GM19238 (cell line): ENCODE data around the gene PSMD13.

Source experiments
- DNase-seq: peaks from one replicate; pipeline ENCODE4 v3.0.0; 2011; ENCODE audit warnings: low spot score; ENCODE audit not compliant: insufficient read length

Gene PSMD13

DNA sequence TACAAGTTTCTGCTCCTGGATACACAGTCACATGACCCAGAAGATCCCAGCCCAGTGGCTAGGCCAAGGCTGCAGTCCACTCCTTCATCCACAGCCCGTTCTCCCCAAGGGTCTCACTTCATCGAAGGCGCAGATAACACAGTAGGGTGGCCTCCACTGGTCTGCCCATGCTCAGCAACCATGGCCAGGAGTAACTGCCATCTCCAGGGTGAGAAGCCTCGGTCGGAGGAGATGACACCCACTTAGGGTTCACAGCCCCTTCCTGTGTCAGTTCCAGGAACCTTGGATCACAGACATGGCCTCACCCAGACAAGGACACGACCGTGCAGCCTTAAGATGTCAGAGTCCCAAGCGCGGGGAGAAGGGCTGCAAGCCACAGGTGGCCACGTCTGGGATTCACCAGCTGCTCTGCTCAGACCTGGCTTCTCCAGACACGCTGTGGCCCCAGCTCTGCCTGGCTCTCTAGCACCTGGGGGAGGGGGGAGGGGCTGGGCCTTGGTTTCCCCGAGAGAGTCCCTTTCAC lies 32.1 kb upstream of the PSMD13 start:
- no peak for DNase-seq

GRCh38 chr11:205221-206001 lies 31.4 kb upstream of the PSMD13 start:
- no peak for DNase-seq

DNA sequence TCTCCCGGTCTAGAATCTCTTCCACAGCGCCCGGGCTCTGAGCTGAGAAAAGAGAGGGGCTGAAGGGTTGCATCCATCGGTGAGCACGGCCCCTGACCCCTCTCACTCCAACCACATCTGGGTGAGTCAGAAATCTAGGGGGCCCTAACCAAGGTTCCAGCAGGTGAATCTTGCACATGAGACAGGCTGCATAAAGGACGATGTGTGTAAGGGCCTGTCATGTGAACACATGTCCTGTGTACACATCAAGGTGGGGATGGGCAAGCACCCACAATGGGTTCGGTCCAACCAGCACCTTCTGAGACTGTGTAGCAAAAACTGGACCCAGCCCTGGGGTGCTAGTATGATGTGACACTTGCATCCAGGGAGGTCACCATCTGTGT lies 30.8 kb upstream of the PSMD13 start:
- DNase-seq: no peak

DNA sequence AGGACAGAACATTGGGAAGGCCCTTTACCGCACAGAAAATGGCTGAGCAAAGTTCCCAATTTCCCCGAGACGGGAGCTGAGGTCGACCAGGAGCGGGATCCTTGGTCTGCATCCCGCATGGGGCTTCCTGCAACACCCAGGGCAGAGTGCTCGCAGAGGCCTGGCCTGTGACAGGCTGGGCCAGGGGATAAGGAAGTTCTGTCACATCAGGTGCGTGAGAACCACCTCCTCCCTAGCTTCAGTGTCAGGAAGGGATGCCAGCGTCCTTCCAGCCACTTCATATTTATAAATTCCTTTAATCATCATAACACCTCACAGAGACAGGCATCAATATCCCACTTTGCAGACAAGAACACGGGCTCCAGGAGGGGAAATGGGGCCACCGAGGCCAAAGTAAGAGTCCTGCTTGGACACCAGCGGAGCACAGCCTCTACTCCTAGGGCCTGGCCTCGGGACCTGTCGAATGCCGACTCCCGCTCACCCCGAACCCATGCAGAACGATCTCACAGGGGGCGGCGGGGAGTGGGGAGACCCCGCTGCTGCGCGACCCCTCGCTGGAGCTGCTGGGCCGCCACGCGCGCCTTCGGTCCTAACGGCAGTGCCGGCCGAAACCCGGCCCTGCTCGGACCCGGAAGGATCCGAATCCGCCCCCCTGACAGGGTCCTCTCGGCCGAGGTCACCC lies 30.1 kb upstream of the PSMD13 start:
- peak; percentile 40 for DNase-seq

- peak; percentile 96 for DNase-seq
Measured at GRCh38 chr11:207208-207862, 29.4 kb upstream of the PSMD13 start, which contains the start of the genes BET1L and RIC8A. BET1L (minus strand) TSS chr11:207399; CDS start chr11:207321, 78 bp downstream. RIC8A (plus strand) TSS chr11:207708; CDS start chr11:208855, 1,147 bp downstream.

DNA sequence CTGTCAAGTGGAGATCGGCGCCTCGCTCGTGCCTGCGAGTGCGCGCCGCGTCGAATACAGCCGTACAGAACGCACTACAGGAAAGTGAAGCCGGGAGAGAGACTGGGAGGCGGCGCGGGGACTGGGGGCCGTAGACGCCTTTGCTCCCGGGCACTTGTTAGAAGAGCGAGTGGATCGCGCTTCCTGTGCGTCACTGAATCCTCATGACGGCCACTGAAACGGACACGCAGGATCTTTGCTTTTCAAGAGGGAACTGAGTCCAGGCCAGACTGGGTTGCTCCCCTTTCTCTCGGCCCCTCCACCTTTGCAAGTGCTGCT lies 29.0 kb upstream of the PSMD13 start:
- peak; percentile 23 for DNase-seq

- DNase-seq: peak; percentile 90
Measured at GRCh38 chr11:208181-208916, 28.4 kb upstream of the PSMD13 start.

DNA sequence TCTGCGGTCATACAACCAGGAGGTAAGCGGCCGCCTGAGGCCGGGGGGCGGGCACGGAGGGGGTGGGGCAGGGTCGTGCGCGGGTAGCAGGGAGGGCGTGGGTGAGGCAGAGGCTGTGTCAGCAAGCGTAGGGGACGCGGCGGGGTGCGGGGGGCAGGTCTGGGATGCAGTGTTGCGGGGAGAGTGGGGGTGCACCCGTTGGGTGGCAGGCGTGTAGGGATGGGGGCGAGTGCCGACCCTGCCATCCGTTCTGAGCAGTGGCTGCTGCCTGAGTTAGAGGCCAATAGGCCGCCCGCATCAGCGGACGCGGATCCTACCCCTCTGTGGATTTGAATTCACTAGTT lies 27.9 kb upstream of the PSMD13 start:
- no peak for DNase-seq

DNA sequence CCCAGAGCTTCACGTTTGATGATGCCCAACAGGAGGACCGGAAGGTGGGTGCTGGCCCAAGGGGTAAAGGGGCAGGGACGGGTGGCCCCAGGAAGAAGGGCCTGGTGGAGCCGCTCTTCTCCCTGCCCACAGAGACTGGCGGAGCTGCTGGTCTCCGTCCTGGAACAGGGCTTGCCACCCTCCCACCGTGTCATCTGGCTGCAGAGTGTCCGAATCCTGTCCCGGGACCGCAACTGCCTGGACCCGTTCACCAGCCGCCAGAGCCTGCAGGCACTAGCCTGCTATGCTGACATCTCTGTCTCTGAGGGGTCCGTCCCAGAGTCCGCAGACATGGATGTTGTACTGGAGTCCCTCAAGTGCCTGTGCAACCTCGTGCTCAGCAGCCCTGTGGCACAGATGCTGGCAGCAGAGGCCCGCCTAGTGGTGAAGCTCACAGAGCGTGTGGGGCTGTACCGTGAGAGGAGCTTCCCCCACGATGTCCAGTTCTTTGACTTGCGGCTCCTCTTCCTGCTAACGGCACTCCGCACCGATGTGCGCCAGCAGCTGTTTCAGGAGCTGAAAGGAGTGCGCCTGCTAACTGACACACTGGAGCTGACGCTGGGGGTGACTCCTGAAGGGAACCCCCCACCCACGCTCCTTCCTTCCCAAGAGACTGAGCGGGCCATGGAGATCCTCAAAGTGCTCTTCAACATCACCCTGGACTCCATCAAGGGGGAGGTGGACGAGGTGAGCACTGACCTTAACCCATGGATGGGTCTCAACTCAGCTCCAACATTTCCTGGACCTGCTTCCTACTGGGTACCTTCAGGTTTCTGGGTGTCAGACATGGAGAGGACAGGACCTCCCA lies 27.3 kb upstream of the PSMD13 start:
- no peak for DNase-seq

DNA sequence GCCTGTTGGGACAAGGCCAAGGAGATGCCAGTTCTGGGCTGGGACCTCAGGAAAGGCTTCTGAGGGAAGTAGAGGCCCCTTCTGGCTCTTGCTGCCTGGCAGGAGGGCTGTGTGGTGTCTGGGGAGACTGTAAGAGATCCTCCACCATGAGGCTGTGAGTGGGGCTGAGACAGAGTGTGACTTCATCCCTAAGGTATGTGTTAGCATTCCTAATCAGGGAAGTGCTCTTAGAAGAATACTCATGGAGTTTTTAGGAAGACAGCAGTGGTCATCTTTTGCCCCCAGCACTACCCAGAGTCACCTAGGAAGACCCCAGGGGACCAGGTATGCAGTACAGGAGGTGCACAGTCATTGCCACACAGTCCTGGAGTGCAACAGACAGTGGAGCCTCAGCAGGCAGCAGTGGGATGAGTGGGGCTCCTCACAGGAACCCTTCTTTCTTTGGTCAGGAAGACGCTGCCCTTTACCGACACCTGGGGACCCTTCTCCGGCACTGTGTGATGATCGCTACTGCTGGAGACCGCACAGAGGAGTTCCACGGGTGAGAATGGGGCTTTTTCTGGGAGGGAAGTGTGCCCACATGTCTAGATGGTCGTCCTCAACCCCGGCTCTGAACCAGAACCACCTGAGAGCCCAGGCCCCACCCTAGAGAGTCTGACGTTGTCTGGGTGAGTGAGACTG lies 26.5 kb upstream of the PSMD13 start:
- no peak for DNase-seq

DNA sequence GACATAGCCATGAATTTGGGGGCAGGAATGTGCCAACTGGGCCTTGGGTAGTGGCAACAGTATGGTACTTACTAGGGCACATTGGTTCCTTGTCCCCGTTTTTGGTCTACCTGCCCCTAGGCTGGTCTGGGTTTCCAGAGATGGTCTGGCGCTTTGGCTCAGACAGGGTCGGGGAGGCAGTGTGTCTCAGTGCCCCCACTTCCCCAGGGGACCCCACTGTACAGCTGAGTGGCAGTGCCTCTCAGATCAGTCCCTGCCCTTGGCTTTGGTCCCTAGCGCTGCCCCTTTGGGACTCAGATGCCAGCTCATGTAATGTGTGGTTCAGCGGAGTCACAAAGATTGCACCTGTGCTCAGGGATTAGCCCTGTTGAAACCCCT lies 26.0 kb upstream of the PSMD13 start:
- no peak for DNase-seq

- DNase-seq: no peak
Measured at GRCh38 chr11:211295-211694, 25.5 kb upstream of the PSMD13 start.

DNA sequence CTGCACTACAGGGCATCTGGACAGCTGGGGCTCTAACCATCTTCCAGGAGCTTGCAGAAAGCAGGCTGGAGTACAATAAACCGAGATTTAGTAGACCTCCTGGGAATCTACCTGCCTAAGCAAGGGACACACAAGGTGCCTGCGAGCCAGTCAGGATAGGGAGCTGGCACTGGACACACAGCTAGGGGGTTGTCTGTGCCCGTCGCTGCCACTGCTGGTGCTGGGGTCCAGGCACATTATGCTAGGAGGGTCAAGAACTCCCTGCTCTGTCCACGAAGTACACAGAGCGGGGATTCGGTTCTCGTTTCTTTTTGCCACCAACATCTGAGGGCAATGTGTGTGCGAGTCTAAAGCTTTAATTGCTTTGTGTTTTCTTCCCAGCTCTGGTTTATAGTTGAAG lies 25.0 kb upstream of the PSMD13 start:
- DNase-seq: no peak

DNA sequence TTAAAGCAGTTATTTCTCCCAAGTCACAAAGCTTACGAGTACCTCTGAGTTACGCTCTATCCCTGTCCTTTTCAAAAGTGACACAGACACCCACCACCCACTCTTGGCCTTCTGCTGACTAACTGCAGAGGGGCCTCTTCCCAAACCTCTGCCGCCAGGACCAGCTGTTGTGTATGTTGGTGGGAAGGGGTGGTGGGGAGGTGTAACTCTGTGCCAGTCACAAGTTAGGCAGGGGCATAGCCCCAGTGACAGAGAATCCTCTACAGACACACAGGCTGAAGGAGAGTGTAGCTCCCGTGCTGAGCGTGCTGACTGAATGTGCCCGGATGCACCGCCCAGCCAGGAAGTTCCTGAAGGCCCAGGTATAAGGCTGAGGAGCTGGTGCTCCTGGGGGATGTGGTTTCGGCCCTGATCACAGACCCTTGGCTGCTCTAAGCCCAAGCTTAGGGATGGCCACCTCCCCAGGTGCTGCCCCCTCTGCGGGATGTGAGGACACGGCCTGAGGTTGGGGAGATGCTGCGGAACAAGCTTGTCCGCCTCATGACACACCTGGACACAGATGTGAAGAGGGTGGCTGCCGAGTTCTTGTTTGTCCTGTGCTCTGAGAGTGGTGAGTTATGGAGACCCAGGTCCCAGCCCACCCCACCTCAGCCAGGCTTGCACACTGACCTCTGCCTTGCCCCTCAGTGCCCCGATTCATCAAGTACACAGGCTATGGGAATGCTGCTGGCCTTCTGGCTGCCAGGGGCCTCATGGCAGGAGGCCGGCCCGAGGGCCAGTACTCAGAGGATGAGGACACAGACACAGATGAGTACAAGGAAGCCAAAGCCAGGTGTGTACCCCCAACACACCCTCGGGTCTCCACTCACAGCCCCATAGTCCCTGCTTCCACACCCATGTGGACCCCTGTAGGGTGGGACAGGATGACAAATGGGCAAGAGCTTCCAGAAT lies 24.4 kb upstream of the PSMD13 start:
- no peak for DNase-seq

- DNase-seq: no peak
Measured at GRCh38 chr11:213111-213510, 23.7 kb upstream of the PSMD13 start.

DNA sequence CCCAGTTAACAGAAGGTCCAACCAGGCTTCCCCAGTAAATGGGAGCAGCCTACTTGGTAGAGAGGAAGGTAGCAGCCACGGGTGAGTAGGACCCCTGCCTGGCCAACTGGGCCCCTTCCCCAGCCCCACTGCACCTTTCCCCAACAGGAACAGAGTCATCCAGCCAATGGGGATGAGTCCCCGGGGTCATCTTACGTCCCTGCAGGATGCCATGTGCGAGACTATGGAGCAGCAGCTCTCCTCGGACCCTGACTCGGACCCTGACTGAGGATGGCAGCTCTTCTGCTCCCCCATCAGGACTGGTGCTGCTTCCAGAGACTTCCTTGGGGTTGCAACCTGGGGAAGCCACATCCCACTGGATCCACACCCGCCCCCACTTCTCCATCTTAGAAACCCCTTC lies 22.7 kb upstream of the PSMD13 start:
- no peak for DNase-seq

GRCh38 chr11:215581-216037 lies 21.2 kb upstream of the PSMD13 start:
- DNase-seq: no peak

DNA sequence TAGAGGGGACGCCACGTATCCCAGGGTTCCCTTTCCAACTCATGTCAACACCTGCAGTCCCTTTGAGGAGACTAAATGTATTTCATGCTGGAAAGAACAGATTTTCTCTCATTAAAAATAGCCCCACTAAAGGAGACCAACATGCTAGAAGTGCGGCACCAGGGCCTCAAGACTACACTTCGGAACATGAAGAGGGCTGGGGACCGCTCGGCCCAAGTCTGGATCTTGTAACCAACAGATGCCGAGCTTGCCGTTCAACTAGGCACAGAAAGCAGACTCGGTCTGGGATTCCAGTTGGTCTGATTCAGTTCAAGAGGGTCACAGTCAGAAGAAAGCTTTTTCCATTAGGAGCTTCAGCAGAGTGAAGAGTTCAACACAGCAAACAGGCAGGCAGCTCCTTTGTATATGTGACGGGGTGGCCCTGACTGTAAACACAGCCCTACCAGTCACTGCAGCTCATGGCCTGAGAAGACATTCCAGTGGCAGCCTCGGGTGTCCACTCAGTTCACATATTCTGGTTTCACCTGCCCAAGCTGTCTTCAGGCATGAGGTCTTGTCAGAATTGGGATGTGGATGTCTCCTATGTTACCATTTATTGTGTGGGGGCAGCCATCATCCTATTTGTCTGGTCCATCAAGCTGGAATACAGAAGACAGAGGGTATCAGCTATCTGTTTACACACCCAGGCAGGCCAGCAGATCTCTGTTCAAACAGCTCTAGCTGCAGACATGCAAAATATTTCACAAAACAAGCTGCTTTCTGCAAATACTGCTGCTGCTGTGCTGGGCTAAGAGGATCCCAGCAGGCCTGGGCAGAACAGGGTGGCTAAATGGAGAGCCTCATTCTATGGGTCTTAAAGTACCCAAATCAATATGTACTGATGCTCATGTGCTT lies 20.4 kb upstream of the PSMD13 start:
- DNase-seq: no peak
